Omental fat pad (tissue), 4 donors: ENCODE measurements around the gene CIAO3. TPM values are rescaled to one million over a fixed set of nuclear protein-coding genes. Genes with fewer than 3 reads are reported as not detected.

Source experiments
- ATAC-seq: fragments of 150-250 bp; one replicate; pipeline ENCODE4 v1.9.1; 2016; ENCODE audit warnings: mild to moderate bottlenecking, moderate library complexity; ENCODE audit not compliant: low FRiP score
- DNase-seq: peaks from one replicate; pipeline ENCODE4 v3.0.0-alpha.2; 2019; ENCODE audit warnings: low spot score
- total RNA-seq, 4 donors: library from RNA; depleted of rRNA; stranded (reverse); fragments of >200 nt; gene quantifications; one replicate each; pipeline ENCODE4 v1.1.0, GENCODE V29; 2016
- TF ChIP-seq, protein P1 (sequence below), 3 donors: fragments of 450-650 bp; IDR thresholded peaks; one replicate each; pipeline ENCODE4 v1.5.1; 2016 to 2017; ENCODE audit warnings: antibody characterized with exemption in 3 of 3, mild to moderate bottlenecking in 3 of 3, moderate library complexity in 2 of 3

CIAO3 gene
- total RNA-seq, 4 donors from 2014 or later = 17.6 to 26.8 (median 22.1) TPM

DNA sequence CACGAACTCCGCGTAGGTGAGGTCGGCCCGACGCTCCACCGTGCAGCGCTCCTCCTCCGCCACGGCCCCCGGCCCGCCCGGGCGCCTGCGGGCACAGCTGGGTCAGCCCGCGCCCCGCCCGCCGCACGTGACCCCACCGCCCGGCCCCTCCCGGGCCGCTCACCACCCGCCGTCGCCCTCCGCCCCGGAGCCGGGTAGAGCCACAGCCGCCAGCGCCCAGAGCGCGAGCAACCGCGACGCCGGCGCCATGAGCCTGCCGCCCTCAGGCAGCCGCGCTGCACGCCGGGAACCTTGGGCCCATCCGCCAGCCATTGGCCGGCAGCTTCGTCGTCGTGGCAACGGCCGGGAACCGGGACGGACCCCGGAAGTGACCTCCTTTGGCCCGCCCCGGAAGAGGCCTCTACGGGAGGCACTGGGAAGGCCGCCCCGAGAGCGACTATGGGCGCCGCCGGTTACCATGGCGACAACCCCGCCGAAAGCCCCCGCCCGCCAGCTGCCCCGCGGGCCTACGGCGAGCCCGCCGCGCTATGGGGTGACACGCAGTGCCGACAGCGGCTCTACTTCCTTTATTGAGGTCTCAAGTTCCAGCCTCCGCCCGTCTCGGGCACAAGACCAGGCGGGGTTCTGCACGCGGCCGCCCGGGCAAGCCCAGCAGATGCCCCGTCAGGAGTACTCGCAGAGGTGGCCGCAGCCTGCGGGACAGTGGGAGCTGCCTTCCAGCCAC, 56.6 kb downstream of the CIAO3 start, which contains the start of gene JMJD8:
Gene JMJD8 (minus strand): TSS at position 264 of the 724 bp plus-strand sequence. CDS start 15 bp downstream, at position 249.
- peak; percentile 76 for DNase-seq
- ATAC-seq = peak; percentile 67
- TF ChIP-seq, protein P1, sequence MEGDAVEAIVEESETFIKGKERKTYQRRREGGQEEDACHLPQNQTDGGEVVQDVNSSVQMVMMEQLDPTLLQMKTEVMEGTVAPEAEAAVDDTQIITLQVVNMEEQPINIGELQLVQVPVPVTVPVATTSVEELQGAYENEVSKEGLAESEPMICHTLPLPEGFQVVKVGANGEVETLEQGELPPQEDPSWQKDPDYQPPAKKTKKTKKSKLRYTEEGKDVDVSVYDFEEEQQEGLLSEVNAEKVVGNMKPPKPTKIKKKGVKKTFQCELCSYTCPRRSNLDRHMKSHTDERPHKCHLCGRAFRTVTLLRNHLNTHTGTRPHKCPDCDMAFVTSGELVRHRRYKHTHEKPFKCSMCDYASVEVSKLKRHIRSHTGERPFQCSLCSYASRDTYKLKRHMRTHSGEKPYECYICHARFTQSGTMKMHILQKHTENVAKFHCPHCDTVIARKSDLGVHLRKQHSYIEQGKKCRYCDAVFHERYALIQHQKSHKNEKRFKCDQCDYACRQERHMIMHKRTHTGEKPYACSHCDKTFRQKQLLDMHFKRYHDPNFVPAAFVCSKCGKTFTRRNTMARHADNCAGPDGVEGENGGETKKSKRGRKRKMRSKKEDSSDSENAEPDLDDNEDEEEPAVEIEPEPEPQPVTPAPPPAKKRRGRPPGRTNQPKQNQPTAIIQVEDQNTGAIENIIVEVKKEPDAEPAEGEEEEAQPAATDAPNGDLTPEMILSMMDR (IDR thresholded peaks at IDR 0.05) = no peak

- ATAC-seq (no peak), DNase-seq (no peak)
- TF ChIP-seq, protein P1 (IDR thresholded peaks at IDR 0.05) = no peak
These were observed 57.3 kb downstream of the CIAO3 start for GRCh38 chr16:683396-684070.

- ATAC-seq (no peak), DNase-seq (no peak)
- TF ChIP-seq, protein P1 (IDR thresholded peaks at IDR 0.05) = no peak
These were observed 58.1 kb downstream of the CIAO3 start for GRCh38 chr16:682493-683395.

- TF ChIP-seq, protein P1 (IDR thresholded peaks at IDR 0.05) = no peak
- no peak for ATAC-seq
- no peak for DNase-seq
These were observed 58.9 kb downstream of the CIAO3 start for GRCh38 chr16:681746-682427.

- DNase-seq (no peak), ATAC-seq (no peak)
- TF ChIP-seq, protein P1 (IDR thresholded peaks at IDR 0.05) = no peak
These were observed 59.6 kb downstream of the CIAO3 start for GRCh38 chr16:680967-681745.

DNA sequence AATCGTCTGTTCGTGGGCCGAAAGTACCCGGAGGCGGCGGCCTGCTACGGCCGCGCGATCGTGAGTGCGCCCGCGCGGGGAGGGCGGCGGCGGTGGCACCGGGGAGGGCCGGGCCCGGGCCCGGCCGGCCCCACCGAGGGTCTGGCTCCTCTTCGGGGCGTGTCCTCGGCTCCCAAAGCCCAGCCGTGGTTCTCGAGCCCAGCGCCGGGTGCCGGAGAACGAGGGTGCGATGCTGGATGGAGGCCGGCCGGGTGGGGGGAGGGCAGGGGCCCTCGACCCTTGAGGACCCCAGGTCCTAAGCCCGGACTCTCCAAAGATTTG, 60.2 kb downstream of the CIAO3 start:
- ATAC-seq (no peak), DNase-seq (no peak)
- TF ChIP-seq, protein P1 (IDR thresholded peaks at IDR 0.05) = no peak
